Mucosa of descending colon (tissue), 3 donors: ENCODE results near the gene EXOSC3. TPM values are rescaled to one million over a fixed set of nuclear protein-coding genes. Genes with fewer than 3 reads are reported as not detected.
"Not testable (repeated sequence)": the region's sequence is repeated elsewhere in the genome, so short reads cannot be mapped to it uniquely, and the experiment has no call there.

Experiments used
- ATAC-seq: fragments of 200-7000 bp; cut with Tn5 transposase; one replicate; pipeline ENCODE4 v1.9.1; 2020; ENCODE audit warnings: mild to moderate bottlenecking, moderate library complexity
- DNase-seq, 3 donors: peaks; one replicate each; pipeline ENCODE4 v3.0.0-alpha.2; 2020
- H3K36me3 ChIP-seq: fragments of 200-600 bp; one replicate; pipeline ENCODE4 v1.8.0; 2021; ENCODE audit warnings: low read depth, mild to moderate bottlenecking
- H3K4me1 ChIP-seq: fragments of 200-600 bp; one replicate; pipeline ENCODE4 v1.8.0; 2021; ENCODE audit warnings: low read depth, mild to moderate bottlenecking
- H3K4me3 ChIP-seq: fragments of 200-600 bp; one replicate; pipeline ENCODE4 v1.8.0; 2021; ENCODE audit warnings: mild to moderate bottlenecking
- H3K9me3 ChIP-seq: fragments of 200-600 bp; one replicate; pipeline ENCODE4 v1.8.0; 2021; ENCODE audit warnings: mild to moderate bottlenecking
- CTCF ChIP-seq: fragments of 200-600 bp; IDR thresholded peaks from one replicate; pipeline ENCODE4 v1.8.0; 2022; ENCODE audit warnings: antibody characterized with exemption, mild to moderate bottlenecking
- intact Hi-C, 2 donors: fragments of 100-400 bp; cut with DNase I in 1 of 2; cut with micrococcal nuclease in 1 of 2; formaldehyde crosslinking; loops; one replicate each; pipeline versions ENCODE4 v1.11.0 to v1.11.1; 2022; cut with DNase I, micrococcal nuclease
- long read RNA-seq, 2 donors: library from polyadenylated mRNA; unstranded; transcript quantifications; one replicate each; pipeline ENCODE4 v2.0.0, GENCODE V29; 2019 to 2021
- total RNA-seq, 3 donors: library from RNA; stranded (reverse); fragmentation: NEBNext Ultra II Directional in 2 of 3; extraction: Animal tissue kit (Norgen Biotek cat#: 25700) in 2 of 3; gene quantifications; one replicate each; pipeline versions ENCODE4 v1.2.1 to v1.2.4, GENCODE V29; 2021 to 2023
- donor health status: DM: no; HTN: no; CAD: no; lungs with moderate emphysema.
- donor health status: DM: no; HTN: no; CAD: no.
- donor health status: DM: no; HTN: yes; CAD: no.

The EXOSC3 gene
- total RNA-seq: 10 to 100 TPM; 25.1 to 34.1 (median 32.2) TPM
- long read RNA-seq, donor 1, transcript EXOSC3-201 (4 exons, 1,806 nt): major isoform, 11 of 18 reads
- long read RNA-seq, donor 1, partial matches to known transcripts: 0 of 18 reads
- long read RNA-seq, donor 1, other reads (novel, unspliced or antisense): 4 of 18 reads
- long read RNA-seq, donor 2, transcript EXOSC3-201 (4 exons, 1,806 nt): major isoform, 12 of 16 reads
- long read RNA-seq, donor 2, partial matches to known transcripts: 0 of 16 reads
- long read RNA-seq, donor 2, other reads (novel, unspliced or antisense): 3 of 16 reads

DNA sequence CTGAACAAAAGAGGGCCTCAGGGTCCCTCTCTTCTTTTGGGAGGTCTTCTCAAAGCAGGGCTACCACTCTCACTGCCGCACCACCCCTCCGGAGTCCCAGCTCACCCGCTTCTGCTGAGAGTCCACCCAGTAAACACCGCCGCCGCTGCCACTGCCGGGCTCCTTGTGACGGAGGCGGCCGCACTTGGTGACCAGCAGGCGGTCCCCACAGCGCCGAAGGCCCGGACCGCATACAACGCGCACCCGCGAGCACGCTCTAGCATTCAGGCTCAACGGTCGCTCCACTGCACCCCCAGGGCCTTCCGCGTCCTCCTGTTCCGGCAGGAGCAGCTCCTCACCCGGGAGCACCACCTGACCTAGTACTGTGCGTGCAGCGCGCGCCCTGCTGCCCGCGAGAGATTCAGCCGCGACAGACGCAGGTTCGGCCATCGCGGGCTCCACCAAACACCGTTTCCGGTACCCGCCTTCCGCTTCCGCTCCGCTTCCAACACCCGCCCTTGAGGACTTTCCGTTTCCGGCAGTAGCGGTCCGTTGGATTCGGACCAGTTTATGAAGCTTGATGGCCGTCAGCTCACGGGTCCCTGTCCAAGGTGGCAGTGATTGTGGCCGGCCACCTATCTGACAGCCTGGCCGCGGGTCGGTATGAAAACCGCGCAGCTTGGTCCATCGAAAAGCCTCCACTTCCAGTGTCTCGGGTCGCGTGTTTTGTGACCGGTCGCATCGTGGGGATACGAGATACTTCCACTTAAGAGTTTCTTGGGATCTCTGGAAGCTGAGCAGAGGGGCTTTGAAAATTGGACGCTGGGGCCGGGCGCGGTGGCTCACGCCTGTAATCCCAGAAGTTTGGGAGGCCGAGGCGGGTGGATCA, at the start of gene EXOSC3:
TSS of gene EXOSC3 (minus strand) at position 449 of the 868 bp plus-strand sequence. CDS start at position 429, 20 bp downstream.
- DNase-seq (peak; percentile 92 to 94 (median 93)), ATAC-seq (peak; percentile 98)
- intact Hi-C loops: loop anchor here in 1 of 2 donors (10.0 kb wide), 1 partner anchor 610 kb away; the partner anchor contains the start of gene ALDH1B1
- Histone ChIP-seq H3K4me3 (peak within 1 kb of the TSS; percentile 76), H3K36me3 (no peaks in the 10 kb centered on the region), H3K4me1 (peaks cover 10% of the 10 kb centered on the region), H3K9me3 (no peaks in the 10 kb centered on the region)
- no peak for TF ChIP-seq CTCF

DNA sequence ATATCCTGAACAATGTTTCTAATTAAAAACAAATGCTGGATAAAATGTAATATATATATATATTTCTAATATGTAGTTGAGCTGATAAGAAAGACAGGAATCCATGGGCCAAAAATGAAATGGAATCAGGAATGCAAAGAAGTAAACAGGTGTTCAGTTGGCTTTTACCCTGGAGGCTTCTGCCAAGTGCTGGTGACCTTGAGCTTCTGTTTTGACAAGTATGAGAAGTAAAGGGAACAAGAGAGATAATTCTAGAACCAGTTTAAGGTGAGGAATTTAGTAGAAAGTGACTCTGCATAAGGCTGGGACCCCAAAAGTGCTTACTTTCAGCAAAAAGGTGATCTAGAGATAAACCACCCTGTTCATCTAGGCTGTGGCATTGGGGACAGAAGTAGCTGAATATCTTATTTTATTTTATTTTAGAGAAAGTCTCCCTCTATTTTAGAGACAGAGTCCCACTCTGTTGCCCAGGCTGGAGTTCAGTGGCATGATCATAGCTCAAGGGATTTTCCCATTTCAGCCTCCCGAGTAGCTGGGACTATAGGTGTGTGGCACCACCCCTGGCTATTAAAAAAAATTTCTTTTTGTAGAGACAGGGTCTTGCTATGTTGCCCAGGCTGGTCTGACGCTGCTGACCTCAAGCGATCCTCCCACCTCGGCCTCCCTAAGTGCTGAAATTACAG, 42.8 kb upstream of the EXOSC3 start:
- Histone ChIP-seq H3K9me3 (no peaks in the 10 kb centered on the region), H3K36me3 (no peaks in the 10 kb centered on the region), H3K4me1 (no peaks in the 10 kb centered on the region), H3K4me3 (no peak overlapping the region)
- no peak for TF ChIP-seq CTCF
- intact Hi-C loops: no loop called here
- ATAC-seq (no peak), DNase-seq (no peak)

GRCh38 chr9:37825174-37825573, 40.3 kb upstream of the EXOSC3 start:
- H3K36me3 ChIP-seq, H3K9me3 ChIP-seq, ATAC-seq, intact Hi-C loops, H3K4me1 ChIP-seq, DNase-seq, H3K4me3 ChIP-seq: not testable (repeated sequence)

DNA sequence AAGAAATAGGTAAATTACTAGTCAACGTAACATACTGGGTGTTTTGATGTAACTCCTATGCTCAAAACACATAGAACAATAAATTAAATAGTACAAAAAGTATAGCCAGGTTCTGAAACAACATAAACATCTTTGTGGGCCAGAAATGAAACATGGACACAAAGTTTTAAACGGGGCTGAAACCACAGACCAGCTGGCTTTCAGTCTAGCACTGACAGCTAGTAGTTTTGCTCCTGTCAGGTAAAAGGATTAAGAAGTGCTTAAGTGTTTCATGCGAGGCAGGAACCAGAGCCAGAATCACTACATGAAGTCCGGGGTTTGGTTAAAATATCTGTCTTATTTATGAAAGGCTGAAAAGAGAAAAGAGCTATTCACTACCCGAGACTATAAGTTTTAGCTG, 35.3 kb upstream of the EXOSC3 start:
- Histone ChIP-seq H3K36me3 (no peaks in the 10 kb centered on the region), H3K4me1 (no peaks in the 10 kb centered on the region), H3K9me3 (no peaks in the 10 kb centered on the region), H3K4me3 (no peak overlapping the region)
- intact Hi-C loops: no loop called here
- ATAC-seq: no peak
- no peak for DNase-seq
- no peak for TF ChIP-seq CTCF

DNA sequence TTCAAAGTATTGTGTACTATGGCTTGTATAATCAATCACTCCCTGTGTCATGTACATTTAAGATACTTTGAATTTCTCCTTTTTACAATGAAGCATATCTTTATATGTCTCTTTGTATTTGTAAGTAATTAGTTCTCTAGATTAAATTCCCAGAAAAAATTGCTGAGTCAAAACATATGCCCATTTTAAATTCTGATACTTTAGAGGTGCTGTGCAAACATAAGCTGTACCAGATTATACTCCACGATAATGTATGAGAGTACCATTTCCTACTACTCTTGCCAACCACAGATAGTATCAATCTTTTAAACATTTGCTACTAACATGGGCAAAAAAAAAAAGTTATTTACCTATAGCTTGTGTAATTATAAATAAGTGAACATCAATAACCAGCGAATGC, 34.0 kb upstream of the EXOSC3 start:
- H3K4me3 ChIP-seq: no peak overlapping the region
- ATAC-seq (no peak), DNase-seq (no peak)
- intact Hi-C loops: no loop called here
- H3K36me3 ChIP-seq: no peaks in the 10 kb centered on the region
- no peaks in the 10 kb centered on the region for H3K9me3 ChIP-seq
- H3K4me1 ChIP-seq: no peaks in the 10 kb centered on the region
- no peak for TF ChIP-seq CTCF
